KOPT-K1 (cell line): Measurements from ENCODE around the gene SHISA9.

Source experiments
- H3K27ac ChIP-seq: fragments of 200-600 bp; sonication (generic); 2 replicates; pipeline ENCODE4 v1.5.1; 2016; ENCODE audit warnings: antibody characterized with exemption, mild to moderate bottlenecking, low read depth, low read length; ENCODE audit not compliant: poor library complexity, severe bottlenecking
- H3K36me3 ChIP-seq: fragments of 200-600 bp; sonication (generic); 2 replicates; pipeline ENCODE4 v1.5.1; 2017; ENCODE audit warnings: antibody characterized with exemption, mild to moderate bottlenecking, low read length, moderate library complexity; ENCODE audit not compliant: insufficient read depth
- H3K9me3 ChIP-seq: fragments of 200-600 bp; sonication (generic); 2 replicates; pipeline ENCODE4 v1.5.1; 2017; ENCODE audit warnings: antibody characterized with exemption, low read length, mild to moderate bottlenecking; ENCODE audit not compliant: insufficient read depth, poor library complexity, severe bottlenecking

SHISA9 gene

GRCh38 chr16:12959072-12959471, 57.7 kb downstream of the SHISA9 start:
- no peaks in the 10 kb centered on the region for H3K9me3 ChIP-seq

GRCh38 chr16:12961626-12962025, 60.2 kb downstream of the SHISA9 start:
- Histone ChIP-seq H3K27ac (no peak overlapping the region), H3K9me3 (no peaks in the 10 kb centered on the region), H3K36me3 (no peaks in the 10 kb centered on the region)

More at GRCh38 chr16:12959072-12959471, 57.7 kb downstream of the SHISA9 start:
- Histone ChIP-seq H3K36me3 (no peaks in the 10 kb centered on the region), H3K27ac (no peak overlapping the region)

GRCh38 chr16:12964461-12964860, 63.1 kb downstream of the SHISA9 start:
- Histone ChIP-seq H3K27ac (no peak overlapping the region), H3K36me3 (no peaks in the 10 kb centered on the region), H3K9me3 (no peaks in the 10 kb centered on the region)

- Histone ChIP-seq H3K27ac (no peak overlapping the region), H3K36me3 (no peaks in the 10 kb centered on the region), H3K9me3 (no peaks in the 10 kb centered on the region)
These were observed 63.9 kb downstream of the SHISA9 start for GRCh38 chr16:12965274-12965804.

GRCh38 chr16:12971241-12971640, 69.8 kb downstream of the SHISA9 start:
- Histone ChIP-seq H3K36me3 (no peaks in the 10 kb centered on the region), H3K9me3 (no peaks in the 10 kb centered on the region), H3K27ac (no peak overlapping the region)

GRCh38 chr16:12972246-12972645, 70.8 kb downstream of the SHISA9 start:
- H3K36me3 ChIP-seq = no peaks in the 10 kb centered on the region
- no peaks in the 10 kb centered on the region for H3K9me3 ChIP-seq
- H3K27ac ChIP-seq = no peak overlapping the region

GRCh38 chr16:12975766-12976165, 74.4 kb downstream of the SHISA9 start:
- Histone ChIP-seq H3K27ac (no peak overlapping the region), H3K36me3 (no peaks in the 10 kb centered on the region), H3K9me3 (no peaks in the 10 kb centered on the region)

- H3K36me3 ChIP-seq = no peaks in the 10 kb centered on the region
- peaks cover 7% of the 10 kb centered on the region for H3K9me3 ChIP-seq
- no peak overlapping the region for H3K27ac ChIP-seq
These were observed 75.1 kb downstream of the SHISA9 start for GRCh38 chr16:12976496-12976895.

- Histone ChIP-seq H3K27ac (no peak overlapping the region), H3K36me3 (no peaks in the 10 kb centered on the region), H3K9me3 (peaks cover 8% of the 10 kb centered on the region)
These were observed 75.5 kb downstream of the SHISA9 start for GRCh38 chr16:12976936-12977335.

- Histone ChIP-seq H3K27ac (no peak overlapping the region), H3K9me3 (peaks cover 8% of the 10 kb centered on the region), H3K36me3 (no peaks in the 10 kb centered on the region)
These were observed 84.1 kb downstream of the SHISA9 start for GRCh38 chr16:12985516-12985915.

GRCh38 chr16:12988071-12988470, 86.7 kb downstream of the SHISA9 start:
- Histone ChIP-seq H3K27ac (no peak overlapping the region), H3K36me3 (no peaks in the 10 kb centered on the region), H3K9me3 (no peaks in the 10 kb centered on the region)

GRCh38 chr16:12992066-12992465, 90.7 kb downstream of the SHISA9 start:
- no peaks in the 10 kb centered on the region for H3K9me3 ChIP-seq
- no peak overlapping the region for H3K27ac ChIP-seq
- H3K36me3 ChIP-seq = no peaks in the 10 kb centered on the region

GRCh38 chr16:12994402-12994801, 93.0 kb downstream of the SHISA9 start:
- H3K9me3 ChIP-seq = no peaks in the 10 kb centered on the region
- no peak overlapping the region for H3K27ac ChIP-seq
- H3K36me3 ChIP-seq = no peaks in the 10 kb centered on the region

GRCh38 chr16:12995721-12996372, 94.4 kb downstream of the SHISA9 start:
- H3K36me3 ChIP-seq = no peaks in the 10 kb centered on the region
- no peaks in the 10 kb centered on the region for H3K9me3 ChIP-seq
- no peak overlapping the region for H3K27ac ChIP-seq

- Histone ChIP-seq H3K36me3 (no peaks in the 10 kb centered on the region), H3K9me3 (no peaks in the 10 kb centered on the region), H3K27ac (no peak overlapping the region)
These were observed 97.1 kb downstream of the SHISA9 start for GRCh38 chr16:12998361-12999085.

GRCh38 chr16:12999368-12999767, 98.0 kb downstream of the SHISA9 start:
- H3K27ac ChIP-seq = no peak overlapping the region
- no peaks in the 10 kb centered on the region for H3K36me3 ChIP-seq
- H3K9me3 ChIP-seq = no peaks in the 10 kb centered on the region
